ENCODE data around the gene DDX4. TPM values are rescaled to one million over a fixed set of nuclear protein-coding genes. Genes with fewer than 3 reads are reported as not detected.

Gene DDX4
- polyA plus RNA-seq, 3 donors = not detected

DNA sequence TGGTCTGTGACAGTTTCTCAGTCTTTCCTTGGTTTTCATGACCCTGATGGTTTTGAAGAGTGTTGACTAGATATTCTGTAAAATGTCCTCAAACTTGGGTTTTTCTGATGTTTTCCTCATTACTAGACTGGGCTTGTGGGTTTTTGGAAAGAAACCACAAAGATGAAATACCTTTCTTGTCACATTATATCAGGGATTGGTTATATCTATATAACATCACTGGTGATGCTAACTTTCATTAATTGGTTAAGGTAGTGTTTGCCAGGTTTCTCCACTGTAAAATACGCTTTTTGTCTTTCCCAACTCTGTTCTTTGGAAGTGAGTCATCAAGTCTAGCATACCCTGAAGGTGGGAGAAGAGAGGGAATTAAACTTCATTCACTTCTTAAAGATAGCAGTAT is 110.0 kb downstream of the DDX4 start:
- H3K4me1 ChIP-seq (ENCODE audit: control insufficient read depth in 1 of 2, insufficient read depth in 2 of 2, low read length in 2 of 2) = peaks cover 23 to 24% of the 10 kb centered on the region in 2 donors
- no peaks in the 10 kb centered on the region for H3K36me3 ChIP-seq (replicated peaks in 1 of 2; ENCODE audit: control insufficient read depth in 1 of 2, insufficient read depth in 2 of 2, low read length in 2 of 2)
- H3K27me3 Mint-ChIP-seq (ENCODE audit: low read depth in 3 of 3) = peaks cover 1 to 3% (median 2%) of the 10 kb centered on the region in 3 donors
- peaks cover 5% of the 10 kb centered on the region for H3K79me2 ChIP-seq (ENCODE audit: insufficient read depth, low read length)
- no peak for DNase-seq
- H3K4me3 ChIP-seq (replicated peaks in 1 of 3; ENCODE audit: low read depth in 2 of 3, low read length in 3 of 3) = no peak overlapping the region
- peaks cover 0 to 3% of the 10 kb centered on the region in 2 donors for H3K36me3 Mint-ChIP-seq
- H3K4me1 Mint-ChIP-seq = peaks cover 21% of the 10 kb centered on the region
- no CpG with 5 or more reads among the region's 1 CpG for WGBS (ENCODE audit: insufficient coverage)
- no peak overlapping the region for H3K4me3 Mint-ChIP-seq
- H4K20me1 ChIP-seq (ENCODE audit: insufficient read depth, low read length) = no peaks in the 10 kb centered on the region
- H3K9ac ChIP-seq (ENCODE audit: insufficient read depth, low read length, poor library complexity, severe bottlenecking) = no peak overlapping the region
- H3K27me3 ChIP-seq (ENCODE audit: control insufficient read depth in 2 of 2, insufficient read depth in 2 of 2, low read length in 2 of 2) = no peaks in the 10 kb centered on the region
- no peak overlapping the region for H2AFZ ChIP-seq (ENCODE audit: insufficient read depth, low read depth, low read length, poor library complexity, severe bottlenecking)
- TF ChIP-seq CTCF (IDR thresholded peaks at IDR 0.05) = no peak
- H3K27ac Mint-ChIP-seq = no peak overlapping the region
- H3K9me3 ChIP-seq (replicated peaks in 1 of 2; ENCODE audit: control insufficient read depth in 1 of 2, insufficient read depth in 1 of 2, low read length in 2 of 2) = no peaks in the 10 kb centered on the region
- no peak overlapping the region for H3K4me2 ChIP-seq (replicated peaks; ENCODE audit: extremely low read depth, low read length, poor library complexity, severe bottlenecking)
- intact Hi-C loops (cut with micrococcal nuclease) = no loop called here
- H3K9me3 Mint-ChIP-seq = peaks cover 0 to 17% (median 10%) of the 10 kb centered on the region in 7 donors
- H3K27ac ChIP-seq (ENCODE audit: low read depth in 1 of 2, low read length in 2 of 2) = no peak overlapping the region

DNA sequence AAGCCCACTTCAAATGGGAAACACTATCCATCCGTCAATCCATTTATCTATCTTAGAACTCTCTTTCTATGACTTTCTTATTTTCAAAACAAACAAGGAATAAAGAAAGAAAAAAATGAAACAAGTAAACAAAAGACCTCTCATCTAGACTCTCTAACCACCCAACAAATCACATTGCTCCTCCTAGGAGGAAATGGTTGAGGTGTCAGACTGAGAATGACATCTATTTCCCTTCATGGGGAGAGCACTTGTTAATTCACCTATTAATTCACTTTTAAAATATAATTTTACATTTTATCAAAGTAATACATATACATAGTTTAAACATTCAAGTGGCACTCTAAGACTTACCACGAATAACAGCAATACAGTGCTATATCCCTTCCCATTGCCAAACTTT is 110.9 kb downstream of the DDX4 start:
- Histone ChIP-seq H3K4me1 (ENCODE audit: control insufficient read depth in 1 of 2, insufficient read depth in 2 of 2, low read length in 2 of 2) (peaks cover 31 to 33% of the 10 kb centered on the region in 2 donors), H3K4me2 (replicated peaks; ENCODE audit: extremely low read depth, low read length, poor library complexity, severe bottlenecking) (no peak overlapping the region), H3K36me3 (replicated peaks in 1 of 2; ENCODE audit: control insufficient read depth in 1 of 2, insufficient read depth in 2 of 2, low read length in 2 of 2) (no peaks in the 10 kb centered on the region), H3K9ac (ENCODE audit: insufficient read depth, low read length, poor library complexity, severe bottlenecking) (no peak overlapping the region), H4K20me1 (ENCODE audit: insufficient read depth, low read length) (no peaks in the 10 kb centered on the region), H2AFZ (ENCODE audit: insufficient read depth, low read depth, low read length, poor library complexity, severe bottlenecking) (no peak overlapping the region), H3K27ac (ENCODE audit: low read depth in 1 of 2, low read length in 2 of 2) (no peak overlapping the region), H3K27me3 (ENCODE audit: control insufficient read depth in 2 of 2, insufficient read depth in 2 of 2, low read length in 2 of 2) (no peaks in the 10 kb centered on the region), H3K79me2 (ENCODE audit: insufficient read depth, low read length) (peaks cover 12% of the 10 kb centered on the region), H3K9me3 (replicated peaks in 1 of 2; ENCODE audit: control insufficient read depth in 1 of 2, insufficient read depth in 1 of 2, low read length in 2 of 2) (no peaks in the 10 kb centered on the region), H3K4me3 (replicated peaks in 1 of 3; ENCODE audit: low read depth in 2 of 3, low read length in 3 of 3) (no peak overlapping the region)
- no peak for TF ChIP-seq CTCF (IDR thresholded peaks at IDR 0.05)
- peaks cover 0 to 3% of the 10 kb centered on the region in 2 donors for H3K36me3 Mint-ChIP-seq
- intact Hi-C loops (cut with micrococcal nuclease) = no loop called here
- H3K4me3 Mint-ChIP-seq = no peak overlapping the region
- no peak for DNase-seq
- peaks cover 30% of the 10 kb centered on the region for H3K4me1 Mint-ChIP-seq
- H3K9me3 Mint-ChIP-seq = peaks cover 0 to 12% (median 8%) of the 10 kb centered on the region in 7 donors
- WGBS (ENCODE audit: insufficient coverage) = no CpG with 5 or more reads among the region's 2 CpGs
- H3K27ac Mint-ChIP-seq = no peak overlapping the region
- peaks cover 1 to 3% (median 2%) of the 10 kb centered on the region in 3 donors for H3K27me3 Mint-ChIP-seq (ENCODE audit: low read depth in 3 of 3)
